ENCODE results near the gene ASTN2. TPM values are rescaled to one million over a fixed set of nuclear protein-coding genes. Genes with fewer than 3 reads are reported as not detected.
A peak's percentile ranks its signal among the peaks of the same experiment; 100 is the strongest.

ASTN2 gene
- polyA plus RNA-seq, 3 donors = 17.2 to 17.5 (median 17.5) TPM

DNA sequence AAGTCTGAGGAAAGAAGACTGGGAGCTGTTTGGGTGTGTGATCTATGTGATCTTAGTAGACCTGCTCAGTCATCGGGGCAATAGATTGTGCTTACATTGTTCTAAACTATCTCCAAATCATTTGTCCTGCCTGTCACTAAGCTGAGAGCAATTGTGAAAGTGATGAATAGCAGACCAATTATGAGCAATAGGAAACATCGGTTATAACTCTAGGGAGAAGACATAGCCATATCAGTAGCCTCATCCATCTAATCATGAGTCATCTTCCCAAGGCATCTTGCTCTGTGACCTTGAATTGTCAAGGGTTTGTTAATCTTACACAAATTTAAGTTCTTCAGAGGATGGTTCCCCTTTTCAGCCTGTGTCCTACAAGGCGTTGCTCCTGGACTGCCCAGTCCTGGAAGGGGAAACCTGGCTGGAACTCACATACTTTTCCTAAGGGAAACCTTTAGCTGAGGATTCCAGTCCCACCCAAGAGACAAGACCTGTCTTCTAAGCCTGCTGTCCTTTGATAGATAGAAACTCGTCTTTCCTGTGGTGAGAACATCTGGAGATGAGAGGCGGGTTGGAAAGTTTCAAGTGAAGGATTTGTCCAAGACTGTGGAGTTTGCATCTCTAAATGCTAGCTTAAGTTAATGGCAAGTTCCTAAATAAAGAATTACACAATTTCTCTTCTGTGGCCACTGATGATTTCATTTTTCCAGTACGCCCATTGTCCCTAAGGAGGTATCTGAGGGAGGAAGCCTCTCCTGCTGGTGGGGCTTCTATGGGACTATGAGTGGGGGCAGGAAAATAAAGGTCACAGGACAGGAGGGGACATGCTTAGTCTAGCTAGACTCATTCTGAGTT, 781.6 kb downstream of the ASTN2 start:
- DNase-seq (ENCODE audit: extremely low read depth in 1 of 11, low read depth in 9 of 11, low spot score in 4 of 11) = no peak

DNA sequence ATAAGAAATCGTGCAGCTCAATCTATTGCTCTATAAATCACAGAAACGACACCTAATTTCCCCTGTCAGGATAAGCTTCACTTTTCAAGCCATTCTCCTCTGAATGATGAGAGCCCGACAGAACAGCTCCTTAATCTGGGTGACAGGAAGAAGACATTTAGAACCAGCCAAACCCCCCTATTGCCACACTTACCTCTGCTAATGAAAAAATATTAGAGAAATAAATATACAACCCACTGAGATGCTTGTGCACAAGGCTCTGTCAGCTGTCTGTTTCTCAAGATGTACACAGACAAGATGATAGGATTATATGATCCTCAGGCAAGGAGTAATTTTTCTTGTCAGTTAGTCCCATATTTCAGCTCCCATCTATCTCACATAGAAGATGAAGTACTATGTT, 785.2 kb downstream of the ASTN2 start:
- DNase-seq (ENCODE audit: extremely low read depth in 1 of 11, low read depth in 9 of 11, low spot score in 4 of 11) = no peak

GRCh38 chr9:116628716-116629115, 786.1 kb downstream of the ASTN2 start:
- peak in 2 of 11 donors; percentile 2 to 25 for DNase-seq (ENCODE audit: extremely low read depth in 1 of 11, low read depth in 9 of 11, low spot score in 4 of 11)

DNA sequence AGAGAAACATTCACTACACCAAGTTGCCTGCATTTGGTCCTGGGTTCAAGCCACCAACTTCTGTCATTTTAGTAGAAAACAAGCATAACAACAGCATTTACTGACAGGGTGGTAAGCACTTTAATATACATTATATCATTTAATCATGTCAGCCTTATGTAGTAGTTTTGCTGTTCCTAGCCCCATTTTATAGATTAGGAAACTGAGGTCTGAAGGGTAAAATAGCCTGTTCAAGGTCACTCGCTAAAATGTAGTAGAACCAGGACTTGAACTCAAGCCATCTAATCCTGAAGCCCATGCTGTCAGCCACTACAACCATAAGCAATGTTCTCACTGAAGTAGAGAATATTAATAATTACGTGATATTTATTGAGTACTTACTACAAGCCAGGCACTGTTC, 787.4 kb downstream of the ASTN2 start:
- no peak for DNase-seq (ENCODE audit: extremely low read depth in 1 of 11, low read depth in 9 of 11, low spot score in 4 of 11)

DNA sequence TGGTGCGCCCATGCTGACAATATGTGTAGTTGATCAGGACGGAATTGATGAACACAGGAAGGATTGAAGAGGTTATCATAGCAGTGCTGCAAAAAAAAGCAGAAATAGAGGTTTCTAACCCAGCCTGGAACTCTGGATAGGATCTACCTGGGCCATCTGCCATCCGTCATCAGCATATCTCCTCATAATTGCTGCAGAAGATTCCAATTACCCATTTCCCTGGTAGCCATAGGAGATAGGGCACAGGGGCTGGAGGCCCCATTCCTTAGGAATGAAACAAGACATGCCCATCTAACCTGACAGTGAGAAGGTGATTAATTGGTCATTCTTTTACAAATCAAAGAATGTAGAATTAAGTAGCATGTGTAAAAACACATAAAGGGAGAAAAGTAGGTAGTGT, 788.1 kb downstream of the ASTN2 start:
- DNase-seq (ENCODE audit: extremely low read depth in 1 of 11, low read depth in 9 of 11, low spot score in 4 of 11) = no peak

GRCh38 chr9:116623715-116624114, 791.1 kb downstream of the ASTN2 start:
- no peak for DNase-seq (ENCODE audit: extremely low read depth in 1 of 11, low read depth in 9 of 11, low spot score in 4 of 11)

GRCh38 chr9:116617389-116617788, 797.5 kb downstream of the ASTN2 start:
- no peak for DNase-seq (ENCODE audit: extremely low read depth in 1 of 11, low read depth in 9 of 11, low spot score in 4 of 11)

- DNase-seq (ENCODE audit: extremely low read depth in 1 of 11, low read depth in 9 of 11, low spot score in 4 of 11) = no peak
Measured at GRCh38 chr9:116616304-116616914, 798.4 kb downstream of the ASTN2 start.

- DNase-seq (ENCODE audit: extremely low read depth in 1 of 11, low read depth in 9 of 11, low spot score in 4 of 11) = no peak
Measured at GRCh38 chr9:116608064-116608463, 806.8 kb downstream of the ASTN2 start.

DNA sequence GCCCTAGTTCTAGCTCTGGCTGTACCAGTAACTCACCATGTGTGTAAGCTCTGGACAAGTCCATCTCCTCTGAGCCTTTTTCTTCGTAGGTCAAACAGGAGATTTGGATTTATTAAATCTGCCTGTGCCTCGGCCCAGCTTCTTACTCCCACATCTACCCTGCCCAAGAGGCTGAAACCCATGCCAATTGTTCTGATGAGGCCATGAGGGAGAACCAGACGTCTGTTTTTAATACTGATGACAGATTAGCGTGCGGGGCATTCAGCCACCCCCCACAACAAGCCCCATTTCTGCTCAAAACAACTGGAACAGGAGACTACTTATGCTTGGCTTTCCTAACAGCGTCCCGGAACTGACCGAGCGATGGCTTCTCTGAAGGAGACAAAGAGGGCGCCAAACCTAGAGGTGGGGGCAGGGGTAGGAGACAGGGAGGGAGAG, 808.9 kb downstream of the ASTN2 start:
- DNase-seq (ENCODE audit: extremely low read depth in 1 of 11, low read depth in 9 of 11, low spot score in 4 of 11) = no peak

- DNase-seq (ENCODE audit: extremely low read depth in 1 of 11, low read depth in 9 of 11, low spot score in 4 of 11) = no peak
Measured at GRCh38 chr9:116605060-116605459, 809.8 kb downstream of the ASTN2 start.

DNA sequence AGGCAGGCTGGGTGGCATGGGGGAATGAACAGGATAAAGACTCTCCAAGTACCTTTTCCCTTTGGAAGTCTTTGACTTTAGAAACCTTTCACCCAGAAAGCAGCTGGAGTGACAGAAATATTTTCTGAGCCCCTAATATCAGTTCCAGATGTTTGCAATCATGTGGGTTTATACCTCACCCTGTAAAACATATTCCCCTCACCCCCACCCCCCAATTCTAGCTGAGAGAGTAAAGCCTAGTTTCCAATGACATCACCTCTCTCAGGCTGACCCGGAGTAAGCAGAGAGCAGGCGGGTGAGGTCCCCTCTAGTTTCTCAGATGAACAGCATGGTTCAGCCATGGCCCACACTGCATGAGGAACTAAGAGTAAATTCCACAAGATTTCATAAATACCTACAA, 810.6 kb downstream of the ASTN2 start:
- DNase-seq (ENCODE audit: extremely low read depth in 1 of 11, low read depth in 9 of 11, low spot score in 4 of 11) = no peak

DNA sequence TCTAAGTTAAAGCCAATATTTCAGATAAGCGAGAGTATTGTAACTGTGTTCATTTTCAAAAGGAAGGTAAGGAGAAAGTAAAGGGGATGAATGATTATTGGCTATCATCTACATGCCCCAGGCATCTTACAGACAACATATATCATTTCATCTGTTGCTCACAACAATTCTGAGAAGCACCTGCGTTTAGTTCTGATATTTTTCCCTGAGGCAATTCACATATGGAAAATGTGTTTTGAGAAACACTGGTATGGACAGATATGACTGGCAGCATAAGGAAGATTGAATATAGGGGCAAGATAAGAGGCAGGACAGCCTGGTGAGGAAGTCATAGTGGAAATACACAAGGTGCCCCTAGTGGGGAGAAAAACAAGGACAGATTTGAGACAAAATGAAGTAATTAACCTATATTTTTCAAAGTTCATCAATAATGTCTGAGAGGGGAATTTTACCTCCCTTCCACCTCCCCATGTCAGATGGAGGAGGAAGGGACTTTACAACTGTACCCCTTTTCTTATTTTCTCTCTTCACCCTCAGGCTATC, 815.4 kb downstream of the ASTN2 start:
- DNase-seq (ENCODE audit: extremely low read depth in 1 of 11, low read depth in 9 of 11, low spot score in 4 of 11) = no peak

GRCh38 chr9:116596646-116597045, 818.2 kb downstream of the ASTN2 start:
- no peak for DNase-seq (ENCODE audit: extremely low read depth in 1 of 11, low read depth in 9 of 11, low spot score in 4 of 11)

- DNase-seq (ENCODE audit: extremely low read depth in 1 of 11, low read depth in 9 of 11, low spot score in 4 of 11) = no peak
Measured at GRCh38 chr9:116594547-116594946, 820.3 kb downstream of the ASTN2 start.

DNA sequence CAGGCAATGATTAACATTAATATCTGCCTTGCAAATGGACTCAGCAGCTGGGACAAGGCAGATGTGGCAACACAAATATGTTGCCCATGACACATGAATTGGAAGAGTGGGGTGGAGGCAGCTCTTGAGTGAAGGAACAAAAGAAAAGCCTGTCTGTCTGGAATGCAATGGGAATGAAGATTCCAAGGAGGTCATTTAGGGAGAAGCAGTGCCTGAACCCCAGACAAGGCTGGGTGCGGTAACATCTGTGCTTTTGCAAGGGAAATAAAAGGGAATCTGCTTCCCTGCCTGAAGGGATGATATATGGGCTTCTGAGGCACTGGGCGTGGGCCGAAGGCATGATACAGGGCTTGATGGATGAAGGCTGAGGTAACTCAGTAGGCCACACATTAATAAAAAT, 821.9 kb downstream of the ASTN2 start:
- no peak for DNase-seq (ENCODE audit: extremely low read depth in 1 of 11, low read depth in 9 of 11, low spot score in 4 of 11)

DNA sequence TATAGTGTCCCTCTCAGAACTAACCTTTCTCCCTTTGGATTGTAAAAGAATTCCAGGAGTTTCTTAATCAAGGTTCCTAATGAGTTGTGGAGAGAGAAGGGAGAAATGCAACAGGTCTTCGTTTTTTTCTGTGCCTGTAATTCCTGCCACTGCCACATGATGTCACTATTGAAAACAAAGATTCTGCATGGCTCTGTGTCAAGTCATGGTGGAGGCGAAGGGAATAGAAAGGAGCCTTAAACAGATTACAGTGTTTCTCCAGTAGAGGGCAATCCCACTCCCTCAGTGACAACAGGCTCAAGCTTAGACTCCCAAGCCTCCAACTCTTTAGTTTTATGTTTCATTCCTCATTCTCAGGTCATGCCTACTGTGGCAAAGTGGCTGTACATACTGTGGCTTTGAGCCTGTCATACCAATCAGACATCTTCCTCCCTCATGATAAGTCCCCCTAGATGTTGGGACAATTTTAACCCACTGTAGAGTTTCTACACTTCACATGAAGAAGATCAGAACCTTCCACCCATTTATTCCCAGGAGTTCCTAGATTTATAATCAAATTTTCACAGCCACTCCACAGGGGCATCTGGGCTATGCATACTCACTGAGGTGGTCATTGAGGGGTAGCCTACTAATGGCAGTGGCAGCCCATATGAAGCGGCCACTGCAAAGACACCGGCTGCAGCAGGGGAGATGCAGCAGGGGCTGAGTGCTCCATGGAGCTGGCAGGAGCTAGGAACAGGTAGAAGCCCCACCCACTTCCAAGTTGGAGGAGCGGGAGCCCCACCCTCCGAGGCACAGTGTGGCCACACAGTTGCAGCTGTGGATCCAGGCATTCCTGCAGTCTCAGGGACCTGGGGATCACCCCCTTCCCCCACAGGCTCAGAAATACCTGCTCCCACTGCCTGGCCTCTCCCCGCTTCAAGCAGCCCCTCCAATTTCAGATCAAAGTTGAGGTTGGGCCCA, 825.2 kb downstream of the ASTN2 start:
- no peak for DNase-seq (ENCODE audit: extremely low read depth in 1 of 11, low read depth in 9 of 11, low spot score in 4 of 11)

DNA sequence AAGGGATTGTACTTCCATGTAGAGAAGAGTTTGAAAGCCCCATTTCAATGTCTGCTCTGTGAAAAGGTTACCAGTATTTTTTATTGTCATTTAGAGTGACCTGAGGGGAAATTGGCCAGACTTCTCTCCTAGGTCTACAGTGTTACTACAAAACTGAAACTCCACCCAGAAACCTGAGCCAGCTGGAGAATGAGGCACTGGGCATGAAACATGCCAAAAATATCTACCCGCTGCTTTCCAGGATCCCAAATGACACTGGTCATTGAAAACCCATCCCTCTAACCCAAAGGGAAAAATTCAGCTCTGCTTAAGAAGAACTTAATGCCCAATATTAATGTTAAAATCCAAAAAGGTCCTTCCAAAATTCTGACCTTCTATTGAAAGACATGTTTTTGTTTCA, 826.9 kb downstream of the ASTN2 start:
- DNase-seq (ENCODE audit: extremely low read depth in 1 of 11, low read depth in 9 of 11, low spot score in 4 of 11) = no peak

DNA sequence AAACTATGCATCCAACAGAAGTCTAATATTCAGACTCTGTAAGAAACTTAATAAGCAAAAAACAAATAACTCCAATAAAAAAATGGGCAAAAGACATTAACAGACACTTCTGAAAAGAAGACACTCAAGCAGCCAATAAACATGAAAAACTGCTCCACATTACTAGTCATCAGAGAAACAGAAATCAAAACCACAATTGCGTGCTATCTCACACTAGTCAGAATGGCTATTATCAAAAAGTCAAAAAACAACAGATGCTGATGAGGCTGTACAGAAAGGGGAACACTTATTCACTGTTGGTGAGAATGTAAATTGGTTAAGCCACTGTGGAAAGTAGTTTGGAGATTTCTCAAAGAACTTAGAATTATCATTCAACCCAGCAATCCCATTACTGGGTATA, 829.0 kb downstream of the ASTN2 start:
- no peak for DNase-seq (ENCODE audit: extremely low read depth in 1 of 11, low read depth in 9 of 11, low spot score in 4 of 11)
